HG03108 (cell line): ENCODE measurements around the gene BGLAP.

Experiments
- ATAC-seq: cut with Tn5 transposase; IDR thresholded peaks from one replicate; pipeline ENCODE4 v1.9.1; 2021; ENCODE audit warnings: moderate library complexity; ENCODE audit not compliant: unreplicated experiment

Gene BGLAP

GRCh38 chr1:156286061-156286460 lies 44.1 kb downstream of the BGLAP start:
- no peak for ATAC-seq

- ATAC-seq: no peak
These were observed 47.9 kb downstream of the BGLAP start for GRCh38 chr1:156289857-156290256.

GRCh38 chr1:156291226-156292061 lies 49.5 kb downstream of the BGLAP start:
- no peak for ATAC-seq
